SU-DHL-6 (cell line): ENCODE data around the gene AKTIP.

Source experiments
- H2AFZ ChIP-seq: fragments of 200-600 bp; sonication (generic); 2 replicates; pipeline ENCODE4 v1.6.1; 2014; ENCODE audit warnings: low read depth, mild to moderate bottlenecking, moderate library complexity, mixed read lengths, antibody characterized with exemption, low read length; ENCODE audit not compliant: severe bottlenecking
- H3F3A ChIP-seq: fragments of 200-600 bp; shearing (Covaris generic); 2 replicates; pipeline ENCODE4 v1.6.0; 2016; ENCODE audit warnings: antibody characterized with exemption, mild to moderate bottlenecking; ENCODE audit not compliant: insufficient read depth
- H3K27ac ChIP-seq: fragments of 200-600 bp; sonication (generic); 2 replicates; pipeline ENCODE4 v1.5.1; 2016; ENCODE audit warnings: low read depth, mild to moderate bottlenecking, low read length, moderate library complexity, mixed read lengths
- H3K27me3 ChIP-seq: fragments of 200-600 bp; sonication (generic), shearing (Covaris generic); 2 replicates; pipeline ENCODE4 v1.6.0; 2014; ENCODE audit warnings: mild to moderate bottlenecking, low read length
- H3K36me3 ChIP-seq: fragments of 200-600 bp; sonication (generic); 2 replicates; pipeline ENCODE4 v1.6.1; 2014; ENCODE audit warnings: mild to moderate bottlenecking, low read length, mixed read lengths
- H3K4me2 ChIP-seq: fragments of 300-600, 200-600 bp; shearing (Covaris generic), sonication (generic); 2 replicates; pipeline ENCODE4 v1.6.0; 2014; ENCODE audit warnings: low read length, low read depth, mild to moderate bottlenecking; ENCODE audit not compliant: poor library complexity, severe bottlenecking
- H3K4me3 ChIP-seq: fragments of 200-600 bp; sonication (generic); 2 replicates; pipeline ENCODE4 v1.5.1; 2014; ENCODE audit warnings: antibody characterized with exemption, low read length, mild to moderate bottlenecking, mixed read lengths; ENCODE audit not compliant: insufficient read depth, poor library complexity, severe bottlenecking
- H3K79me2 ChIP-seq: fragments of 200-600 bp; sonication (generic); 2 replicates; pipeline ENCODE4 v1.6.1; 2014; ENCODE audit warnings: mild to moderate bottlenecking, low read length, moderate library complexity; ENCODE audit not compliant: insufficient read depth
- H3K9ac ChIP-seq: fragments of 200-600 bp; sonication (generic); 2 replicates; pipeline ENCODE4 v1.7.0; 2014; ENCODE audit warnings: mild to moderate bottlenecking, low read length
- H3K9me2 ChIP-seq: fragments of 200-600 bp; sonication (generic); replicated peaks from 2 replicates; pipeline ENCODE4 v1.6.1; 2014; ENCODE audit warnings: low read length; ENCODE audit not compliant: insufficient read depth
- H3K9me3 ChIP-seq: fragments of 200-600 bp; sonication (generic); 2 replicates; pipeline ENCODE4 v1.6.1; 2014; ENCODE audit warnings: low read length, mixed read lengths; ENCODE audit not compliant: insufficient read depth
- H4K20me1 ChIP-seq: fragments of 200-600 bp; sonication (generic); 2 replicates; pipeline ENCODE4 v1.6.1; 2014; ENCODE audit warnings: low read depth, mild to moderate bottlenecking, antibody characterized with exemption, low read length, moderate library complexity, mixed read lengths
- EZH2phosphoT487 ChIP-seq: fragments of 200-600 bp; sonication (generic), shearing (Covaris generic); conservative IDR thresholded peaks from 2 replicates; pipeline ENCODE4 v1.6.1; 2018; ENCODE audit warnings: mild to moderate bottlenecking, antibody characterized with exemption, low read length, moderate library complexity, mixed read lengths
- TF ChIP-seq, protein P1 (sequence below): fragments of 200-600 bp; sonication (generic); IDR thresholded peaks from one replicate; pipeline ENCODE4 v1.5.1; 2017; ENCODE audit warnings: antibody characterized with exemption, mild to moderate bottlenecking, low read length, moderate library complexity; ENCODE audit not compliant: insufficient read depth, poor library complexity, severe bottlenecking

AKTIP gene

DNA sequence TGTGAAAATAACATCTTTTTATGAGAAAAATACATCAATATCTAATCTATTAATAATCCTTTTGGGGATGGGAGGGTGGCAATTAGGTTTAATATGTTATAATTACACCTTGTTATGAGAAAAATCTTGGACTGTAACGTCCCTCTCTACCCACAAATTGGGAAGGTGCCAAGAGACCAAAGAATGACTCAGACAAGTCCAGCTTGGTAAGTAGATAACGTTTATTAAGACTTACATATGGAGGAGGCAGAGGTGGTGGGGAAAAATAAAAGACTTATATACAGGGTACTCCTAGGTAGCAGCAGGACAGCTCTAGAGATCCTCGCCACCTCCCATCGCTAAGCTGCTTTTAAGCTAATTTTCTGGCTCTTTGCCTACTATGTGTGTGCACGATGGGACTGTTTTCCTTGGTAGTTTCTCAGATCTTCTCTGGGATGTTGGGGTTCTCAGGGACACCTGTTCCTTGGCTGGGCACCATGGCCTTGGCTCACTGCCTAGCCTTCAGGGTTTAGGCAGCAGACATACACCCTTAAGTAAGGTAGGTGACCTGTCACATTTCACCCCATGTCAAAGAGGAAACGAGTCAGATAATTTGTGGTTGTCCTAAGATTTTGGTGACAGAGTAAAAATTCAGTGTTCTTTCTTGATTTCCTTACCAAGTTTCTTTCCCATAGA is 37.3 kb downstream of the AKTIP start:
- Histone ChIP-seq H2AFZ (no peak overlapping the region), H3K27me3 (no peaks in the 10 kb centered on the region), H3F3A (no peaks in the 10 kb centered on the region; the same call in 1 of the 2 replicates), H3K27ac (no peak overlapping the region), H3K9me3 (no peaks in the 10 kb centered on the region), H3K9me2 (no peaks in the 10 kb centered on the region), H3K4me3 (no peak overlapping the region), H3K4me2 (no peak overlapping the region), H3K79me2 (no peaks in the 10 kb centered on the region), H3K36me3 (peaks cover 44% of the 10 kb centered on the region), H3K9ac (no peak overlapping the region), H4K20me1 (no peaks in the 10 kb centered on the region)
- TF ChIP-seq, protein P1, sequence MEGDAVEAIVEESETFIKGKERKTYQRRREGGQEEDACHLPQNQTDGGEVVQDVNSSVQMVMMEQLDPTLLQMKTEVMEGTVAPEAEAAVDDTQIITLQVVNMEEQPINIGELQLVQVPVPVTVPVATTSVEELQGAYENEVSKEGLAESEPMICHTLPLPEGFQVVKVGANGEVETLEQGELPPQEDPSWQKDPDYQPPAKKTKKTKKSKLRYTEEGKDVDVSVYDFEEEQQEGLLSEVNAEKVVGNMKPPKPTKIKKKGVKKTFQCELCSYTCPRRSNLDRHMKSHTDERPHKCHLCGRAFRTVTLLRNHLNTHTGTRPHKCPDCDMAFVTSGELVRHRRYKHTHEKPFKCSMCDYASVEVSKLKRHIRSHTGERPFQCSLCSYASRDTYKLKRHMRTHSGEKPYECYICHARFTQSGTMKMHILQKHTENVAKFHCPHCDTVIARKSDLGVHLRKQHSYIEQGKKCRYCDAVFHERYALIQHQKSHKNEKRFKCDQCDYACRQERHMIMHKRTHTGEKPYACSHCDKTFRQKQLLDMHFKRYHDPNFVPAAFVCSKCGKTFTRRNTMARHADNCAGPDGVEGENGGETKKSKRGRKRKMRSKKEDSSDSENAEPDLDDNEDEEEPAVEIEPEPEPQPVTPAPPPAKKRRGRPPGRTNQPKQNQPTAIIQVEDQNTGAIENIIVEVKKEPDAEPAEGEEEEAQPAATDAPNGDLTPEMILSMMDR: no peak
- TF ChIP-seq EZH2phosphoT487: no peak

DNA sequence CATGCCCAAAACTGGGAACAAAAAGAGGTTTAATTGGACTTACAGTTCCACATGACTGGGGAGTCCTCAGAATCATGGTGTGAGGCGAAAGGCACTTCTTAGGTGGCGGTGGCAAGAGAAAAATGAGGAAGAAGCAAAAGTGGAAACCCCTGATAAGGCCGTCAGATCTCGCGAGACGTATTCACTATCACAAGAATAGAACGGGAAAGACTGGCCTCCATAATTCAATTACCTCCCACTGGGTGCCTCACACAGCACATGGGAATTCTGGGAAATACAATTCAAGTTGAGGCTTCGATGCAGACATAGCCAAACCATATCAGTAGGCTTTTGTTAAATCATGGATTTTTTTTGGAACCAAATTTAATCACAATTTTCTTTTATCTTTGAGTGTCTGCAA is 44.4 kb downstream of the AKTIP start:
- 0 out of 2 replicates have a peak, but pooled peaks cover 3% of the 10 kb centered on the region for H3K79me2 ChIP-seq
- peaks cover 44% of the 10 kb centered on the region for H3K36me3 ChIP-seq
- no peak overlapping the region for H3K9ac ChIP-seq
- no peaks in the 10 kb centered on the region for H3K9me3 ChIP-seq
- H2AFZ ChIP-seq: no peak overlapping the region
- TF ChIP-seq, protein P1: no peak
- no peak for TF ChIP-seq EZH2phosphoT487
- no peak overlapping the region for H3K4me3 ChIP-seq
- H4K20me1 ChIP-seq: no peaks in the 10 kb centered on the region
- no peaks in the 10 kb centered on the region for H3K27me3 ChIP-seq
- H3K27ac ChIP-seq: no peak overlapping the region
- H3K9me2 ChIP-seq: no peaks in the 10 kb centered on the region
- no peak overlapping the region for H3K4me2 ChIP-seq
- H3F3A ChIP-seq: peaks cover 9% of the 10 kb centered on the region; the same call in 1 of the 2 replicates

DNA sequence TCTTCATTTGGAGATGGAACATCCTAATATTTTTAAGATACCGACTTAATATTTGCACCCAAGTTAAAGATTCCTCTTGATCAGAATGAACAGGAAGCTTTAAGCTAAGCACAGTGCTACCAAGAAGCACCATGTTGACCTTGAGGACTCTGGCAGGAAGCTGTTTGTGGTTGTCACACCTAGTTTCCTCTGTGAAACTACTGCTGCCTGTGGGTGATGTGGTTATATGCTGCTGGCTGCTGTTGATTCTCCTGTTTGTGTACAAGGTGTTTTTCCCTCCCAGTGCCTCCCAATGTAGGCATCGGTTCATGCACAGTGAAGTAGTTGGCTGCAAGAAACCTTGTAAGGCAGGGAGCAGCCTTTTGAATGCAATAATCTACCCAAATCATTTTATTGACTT is 45.3 kb downstream of the AKTIP start:
- Histone ChIP-seq H3F3A (peaks cover 9% of the 10 kb centered on the region; the same call in 1 of the 2 replicates), H3K9ac (peak overlapping the region; percentile 23; the same call in 1 of the 2 replicates), H3K4me3 (no peak overlapping the region), H2AFZ (no peak overlapping the region), H3K36me3 (peaks cover 54% of the 10 kb centered on the region), H3K9me2 (no peaks in the 10 kb centered on the region), H3K27me3 (no peaks in the 10 kb centered on the region), H4K20me1 (no peaks in the 10 kb centered on the region), H3K9me3 (no peaks in the 10 kb centered on the region), H3K27ac (peak overlapping the region; percentile 78), H3K79me2 (0 out of 2 replicates have a peak, but pooled peaks cover 3% of the 10 kb centered on the region), H3K4me2 (peak overlapping the region; percentile 54)
- no peak for TF ChIP-seq EZH2phosphoT487
- TF ChIP-seq, protein P1: no peak
